Ovary (tissue), 9 donors: ENCODE results near the gene KLK11. TPM values are rescaled to one million over a fixed set of nuclear protein-coding genes. Genes with fewer than 3 reads are reported as not detected.

Source experiments
- DNase-seq, 5 donors: peaks; one replicate each; pipeline ENCODE4 v3.0.0-alpha.2; 2019 to 2020
- H3K27ac ChIP-seq, 2 donors: fragments of 200-600 bp; one replicate each; pipeline versions ENCODE4 v1.5.1 to v1.8.0; 2019 to 2022
- H3K27me3 ChIP-seq: fragments of 200-600 bp; one replicate; pipeline ENCODE4 v1.8.0; 2022
- H3K36me3 ChIP-seq: fragments of 200-600 bp; sonication (generic); one replicate; pipeline ENCODE4 v1.5.1; 2019
- H3K4me1 ChIP-seq: one replicate; pipeline ENCODE4 v1.8.1; 2013; ENCODE audit warnings: mild to moderate bottlenecking, moderate library complexity; ENCODE audit not compliant: insufficient read depth
- H3K4me3 ChIP-seq: fragments of 200-600 bp; sonication (generic); one replicate; pipeline ENCODE4 v1.5.1; 2017
- H3K9me3 ChIP-seq, 2 donors: fragments of 200-600 bp in 1 of 2; sonication (generic) in 1 of 2; one replicate each; pipeline versions ENCODE4 v1.5.1 to v1.8.1; 2013 to 2019; ENCODE audit warnings: mild to moderate bottlenecking in 1 of 2, moderate library complexity in 1 of 2
- CTCF ChIP-seq, 3 donors: fragments of 450-650 bp in 2 of 3; fragments of 200-600 bp in 1 of 3; IDR thresholded peaks; one replicate each; pipeline versions ENCODE4 v1.5.1 to v1.8.0; 2016 to 2022; ENCODE audit warnings: antibody characterized with exemption in 3 of 3, mild to moderate bottlenecking in 1 of 3
- EP300 ChIP-seq: sonication (generic); formaldehyde crosslinking; IDR thresholded peaks from one replicate; pipeline ENCODE4 v1.6.1; 2017; ENCODE audit warnings: antibody characterized with exemption
- POLR2A ChIP-seq: fragments of 450-650 bp; IDR thresholded peaks from one replicate; pipeline ENCODE4 v1.6.1; 2017; ENCODE audit warnings: antibody characterized with exemption, mild to moderate bottlenecking, moderate library complexity
- WGBS, 3 donors: extraction: QIAGEN DNeasy Blood & Tissue Kit in 1 of 3; methylation state at CpG; one replicate each; pipeline versions ENCODE4 v1.1.5 to v1.1.7; 2013 to 2017; 5-methylcytosine and 5-hydroxymethylcytosine counted together
- intact Hi-C, 4 donors: fragments of 100-400 bp; cut with DNase I; formaldehyde crosslinking; loops; one replicate each; pipeline versions ENCODE4 v1.11.0 to v1.15.1; 2022 to 2023
- polyA plus RNA-seq, 2 donors: library from polyadenylated mRNA; stranded (reverse); fragments of 200-250 nt in 1 of 2; fragments of 350-450 nt in 1 of 2; fragmentation: Illumina TruSeq in 1 of 2; extraction: RNeasy Lipid Tissue Mini Kit (QIAGEN cat#74804) in 1 of 2; gene quantifications; one replicate each; pipeline ENCODE4 v1.2.3, GENCODE V29; 2013 to 2014
- total RNA-seq, 7 donors: library from RNA; depleted of rRNA in 2 of 7; stranded (reverse); fragments of >200 nt in 2 of 7; fragmentation: NEBNext Ultra II Directional in 3 of 7; extraction: Animal tissue kit (Norgen Biotek cat#: 25700) in 3 of 7; gene quantifications; one replicate each; pipeline versions ENCODE4 v1.1.0 to v1.2.4, GENCODE V29; 2016 to 2023
- donor health status: DM: no; HTN: no; CAD: no; lungs with moderate emphysema.
- donor health status: DM: no; HTN: no; CAD: no.
- donor health status: Bipolar disorder and iron deficiency.
- donor health status: DM: yes; HTN: yes; CAD: no.
- donor health status: DM: no; HTN: no; CAD: no.
- donor health status: DM: yes; HTN: yes; CAD: no.

The KLK11 gene
- total and polyA plus RNA-seq, 9 donors = 0.33 to 91.2 (median 1.4) TPM

- no peaks in the 10 kb centered on the region for H3K4me1 ChIP-seq
- no peaks in the 10 kb centered on the region for H3K27me3 ChIP-seq
- intact Hi-C loops = no loop called here
- no peaks in the 10 kb centered on the region for H3K36me3 ChIP-seq
- H3K27ac ChIP-seq = no peak within 1 kb of the TSS
- no peak within 1 kb of the TSS for H3K4me3 ChIP-seq
- WGBS, 3 donors = 8 to 17% (median 10%) methylated on average over 28 of the region's 28 CpGs
- no peaks in the 10 kb centered on the region for H3K9me3 ChIP-seq
- no peak for DNase-seq
- no peak for TF ChIP-seq POLR2A
- TF ChIP-seq CTCF (IDR thresholded peaks at IDR 0.05) = no peak
- TF ChIP-seq EP300 = no peak
Observed at GRCh38 chr19:50983625-50984292, 42.7 kb downstream of the KLK11 start, which contains the start of gene KLK7. TSS of gene KLK7 (minus strand) at chr19:50983917. CDS start at chr19:50982399, 1,518 bp downstream.

- 68 to 78% (median 69%) methylated on average over 4 of the region's 4 CpGs for WGBS, 3 donors
- Histone ChIP-seq H3K36me3 (no peaks in the 10 kb centered on the region), H3K9me3 (no peaks in the 10 kb centered on the region), H3K27me3 (no peaks in the 10 kb centered on the region), H3K4me3 (no peak overlapping the region), H3K4me1 (no peaks in the 10 kb centered on the region), H3K27ac (no peak overlapping the region)
- TF ChIP-seq POLR2A (no peak), CTCF (IDR thresholded peaks at IDR 0.05) (no peak), EP300 (no peak)
- intact Hi-C loops = no loop called here
- DNase-seq = no peak
Observed at GRCh38 chr19:50982186-50982585, 44.2 kb downstream of the KLK11 start.

- H3K4me3 ChIP-seq = no peak overlapping the region
- 44 to 57% (median 55%) methylated on average over 11 of the region's 11 CpGs for WGBS, 3 donors
- TF ChIP-seq EP300 = no peak
- no peak for TF ChIP-seq POLR2A
- no peak for TF ChIP-seq CTCF (IDR thresholded peaks at IDR 0.05)
- DNase-seq = no peak
- H3K36me3 ChIP-seq = no peaks in the 10 kb centered on the region
- H3K27me3 ChIP-seq = no peaks in the 10 kb centered on the region
- intact Hi-C loops = no loop called here
- H3K4me1 ChIP-seq = no peaks in the 10 kb centered on the region
- H3K9me3 ChIP-seq = no peaks in the 10 kb centered on the region
- H3K27ac ChIP-seq = no peak overlapping the region
Observed at GRCh38 chr19:50981587-50982146, 44.7 kb downstream of the KLK11 start.

- no peaks in the 10 kb centered on the region for H3K4me1 ChIP-seq
- no peaks in the 10 kb centered on the region for H3K9me3 ChIP-seq
- no peak for DNase-seq
- intact Hi-C loops = no loop called here
- H3K36me3 ChIP-seq = no peaks in the 10 kb centered on the region
- H3K4me3 ChIP-seq = no peak overlapping the region
- no peak overlapping the region for H3K27ac ChIP-seq
- H3K27me3 ChIP-seq = no peaks in the 10 kb centered on the region
- TF ChIP-seq POLR2A = no peak
- TF ChIP-seq EP300 = no peak
- no peak for TF ChIP-seq CTCF (IDR thresholded peaks at IDR 0.05)
- 38 to 52% (median 41%) methylated on average over 13 of the region's 13 CpGs for WGBS, 3 donors
Observed at GRCh38 chr19:50980208-50980607, 46.2 kb downstream of the KLK11 start.
